Measurements from ENCODE around the gene BCAS1.
A peak's percentile ranks its signal among the peaks of the same experiment; 100 is the strongest.
"Not testable (repeated sequence)": the region's sequence is repeated elsewhere in the genome, so short reads cannot be mapped to it uniquely, and the experiment has no call there.

Gene BCAS1

GRCh38 chr20:54013471-54013870, 56.9 kb downstream of the BCAS1 start:
- DNase-seq, result no peak

- DNase-seq, result no peak
Observed at GRCh38 chr20:54011346-54011745, 59.0 kb downstream of the BCAS1 start.

GRCh38 chr20:54006216-54006615, 64.2 kb downstream of the BCAS1 start:
- DNase-seq, result not testable (repeated sequence)

GRCh38 chr20:54005524-54005923, 64.9 kb downstream of the BCAS1 start:
- no peak for DNase-seq

- DNase-seq, result no peak
Observed at GRCh38 chr20:54004445-54004844, 65.9 kb downstream of the BCAS1 start.

GRCh38 chr20:54002741-54003140, 67.7 kb downstream of the BCAS1 start:
- DNase-seq, result no peak

- no peak for DNase-seq
Observed at GRCh38 chr20:54002056-54002575, 68.3 kb downstream of the BCAS1 start.

GRCh38 chr20:54000914-54001313, 69.5 kb downstream of the BCAS1 start:
- no peak for DNase-seq

GRCh38 chr20:54000262-54000661, 70.1 kb downstream of the BCAS1 start:
- DNase-seq, result no peak

GRCh38 chr20:53999077-53999476, 71.3 kb downstream of the BCAS1 start:
- no peak for DNase-seq

GRCh38 chr20:53996584-53997486, 73.6 kb downstream of the BCAS1 start:
- no peak for DNase-seq

- DNase-seq, result no peak
Observed at GRCh38 chr20:53995949-53996348, 74.4 kb downstream of the BCAS1 start.

GRCh38 chr20:53994088-53994487, 76.3 kb downstream of the BCAS1 start:
- DNase-seq, result no peak

- no peak for DNase-seq
Observed at GRCh38 chr20:53993310-53993709, 77.1 kb downstream of the BCAS1 start.

GRCh38 chr20:53990768-53991450, 79.5 kb downstream of the BCAS1 start:
- DNase-seq, result no peak

- no peak for DNase-seq
Observed at GRCh38 chr20:53990003-53990402, 80.4 kb downstream of the BCAS1 start.

- no peak for DNase-seq
Observed at GRCh38 chr20:53989401-53989800, 81.0 kb downstream of the BCAS1 start.

GRCh38 chr20:53986037-53986650, 84.2 kb downstream of the BCAS1 start:
- DNase-seq, result no peak

GRCh38 chr20:53985150-53985518, 85.3 kb downstream of the BCAS1 start:
- DNase-seq, result no peak

GRCh38 chr20:53984356-53985149, 85.8 kb downstream of the BCAS1 start:
- DNase-seq, result peak; percentile 16

GRCh38 chr20:53983401-53983800, 87.0 kb downstream of the BCAS1 start:
- DNase-seq, result no peak

GRCh38 chr20:53982624-53983023, 87.8 kb downstream of the BCAS1 start:
- no peak for DNase-seq

Data from eye (tissue), 1 donor.